ENCODE data around the gene METTL23.
"Not testable (repeated sequence)": the region's sequence is repeated elsewhere in the genome, so short reads cannot be mapped to it uniquely, and the experiment has no call there.

Gene METTL23

GRCh38 chr17:76737676-76738467 is 11.2 kb downstream of the METTL23 start, which contains the start of gene MFSD11:
Gene MFSD11, plus strand, starts transcription at chr17:76738119. Its CDS starts 234 bp downstream, at chr17:76738353.
- peak within 1 kb of the TSS; percentile 99 for H3K27ac ChIP-seq (ENCODE audit: low read depth, low read length, severe bottlenecking)
- H3K36me3 ChIP-seq (ENCODE audit: control insufficient read depth, insufficient read depth, low read length): peaks cover 46% of the 10 kb centered on the region
- peaks cover 7% of the 10 kb centered on the region for H3K4me1 ChIP-seq (ENCODE audit: control insufficient read depth, insufficient read depth, low read length, poor library complexity, severe bottlenecking)
- H3K9me3 ChIP-seq (ENCODE audit: control insufficient read depth, low read length): no peaks in the 10 kb centered on the region
- H3K4me3 ChIP-seq (ENCODE audit: extremely low read depth, insufficient read depth, low read length, poor library complexity, severe bottlenecking): peak within 1 kb of the TSS; percentile 89
- 0% methylated on average over 47 to 54 of the region's 57 CpGs for WGBS, 2 experiments (ENCODE audit: insufficient coverage in 2 of 2)

DNA sequence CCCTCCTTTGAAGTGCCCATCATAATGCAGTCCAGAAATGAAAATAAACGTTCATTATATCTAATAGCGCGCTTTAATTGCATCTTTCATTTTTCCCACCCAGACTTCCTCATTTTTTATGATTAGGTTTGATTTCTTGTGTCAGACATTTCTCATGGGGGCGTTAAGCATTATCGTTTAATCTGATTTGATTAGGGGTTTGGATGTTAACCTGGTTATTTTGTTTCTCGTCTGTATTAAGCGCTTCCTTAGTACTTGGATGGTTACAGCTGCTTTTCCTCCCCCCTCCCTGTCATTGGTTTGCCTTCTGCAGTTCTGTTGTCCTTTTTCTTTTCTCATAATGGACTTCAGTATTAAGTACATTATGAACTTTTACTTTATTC is 11.8 kb downstream of the METTL23 start:
- Histone ChIP-seq H3K27ac (ENCODE audit: low read depth, low read length, severe bottlenecking) (peak overlapping the region; percentile 99), H3K9me3 (ENCODE audit: control insufficient read depth, low read length) (no peaks in the 10 kb centered on the region), H3K4me1 (ENCODE audit: control insufficient read depth, insufficient read depth, low read length, poor library complexity, severe bottlenecking) (peaks cover 3% of the 10 kb centered on the region), H3K4me3 (ENCODE audit: extremely low read depth, insufficient read depth, low read length, poor library complexity, severe bottlenecking) (peak overlapping the region; percentile 89), H3K36me3 (ENCODE audit: control insufficient read depth, insufficient read depth, low read length) (peaks cover 46% of the 10 kb centered on the region)
- no CpG with 5 or more reads among the region's 7 CpGs for WGBS, 2 experiments (ENCODE audit: insufficient coverage in 2 of 2)

DNA sequence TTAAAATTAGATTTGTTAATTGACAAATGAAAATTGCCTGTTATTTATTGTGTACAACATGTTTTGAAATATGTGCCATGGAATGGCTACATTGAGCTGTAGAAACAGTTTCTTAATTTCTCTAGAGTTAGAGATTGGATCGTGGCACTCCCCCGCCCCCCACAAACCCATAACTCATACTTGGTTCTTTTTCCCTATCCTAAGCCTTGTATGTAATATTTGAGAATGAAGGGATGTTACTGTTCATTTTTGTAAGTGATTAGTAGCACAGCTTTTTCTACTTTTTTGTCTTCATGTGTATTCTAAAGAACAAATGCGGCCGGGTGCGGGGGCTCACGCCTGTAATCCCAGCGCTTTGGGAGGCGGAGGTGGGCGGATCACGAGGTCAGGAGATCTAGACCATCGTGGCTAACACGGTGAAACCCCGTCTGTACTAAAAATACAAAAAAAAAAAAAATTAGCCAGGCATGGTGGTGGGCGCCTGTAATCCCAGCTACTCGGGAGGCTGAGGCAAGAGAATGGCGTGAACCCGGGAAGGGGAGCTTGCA is 13.0 kb downstream of the METTL23 start:
- H3K9me3 ChIP-seq (ENCODE audit: control insufficient read depth, low read length): not testable (repeated sequence)
- peaks cover 45% of the 10 kb centered on the region for H3K36me3 ChIP-seq (ENCODE audit: control insufficient read depth, insufficient read depth, low read length)
- 93 to 98% methylated on average over 13 to 15 of the region's 17 CpGs for WGBS, 2 experiments (ENCODE audit: insufficient coverage in 2 of 2)

DNA sequence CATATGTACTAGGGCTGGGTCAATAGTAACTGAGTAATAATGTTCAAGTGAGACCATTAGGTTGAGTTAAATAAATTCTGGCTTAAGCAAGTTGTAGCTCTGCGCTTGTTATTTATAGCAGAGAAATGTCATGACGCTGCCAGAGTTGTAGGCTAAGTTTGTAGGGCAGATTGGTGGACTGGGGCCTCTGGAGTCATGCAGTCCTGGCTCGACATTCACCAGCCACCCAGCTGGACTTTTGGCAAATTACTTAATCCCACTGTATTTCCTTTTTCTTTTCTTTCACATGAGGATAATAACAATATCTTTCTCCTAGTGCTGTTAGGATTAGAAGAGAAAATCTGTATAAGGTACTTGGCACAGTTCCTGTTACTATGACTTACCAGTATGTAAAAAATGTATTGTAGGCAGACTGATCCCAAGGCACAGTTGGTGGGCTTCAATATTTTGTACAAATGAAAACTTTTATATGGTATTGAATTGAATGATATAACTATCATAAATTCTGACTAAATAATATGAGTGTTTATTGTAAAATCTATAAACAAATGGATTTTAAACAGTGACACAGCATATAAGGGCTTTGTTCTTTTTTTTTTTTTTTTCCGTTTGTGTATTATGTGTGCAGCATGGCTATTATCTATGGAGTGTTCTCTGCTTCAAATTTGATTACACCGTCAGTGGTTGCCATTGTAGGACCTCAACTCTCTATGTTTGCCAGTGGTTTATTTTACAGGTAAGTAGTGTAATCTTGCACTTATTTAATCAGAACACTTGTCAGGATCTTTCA is 13.9 kb downstream of the METTL23 start:
- H3K36me3 ChIP-seq (ENCODE audit: control insufficient read depth, insufficient read depth, low read length): peaks cover 45% of the 10 kb centered on the region
- no peak overlapping the region for H3K27ac ChIP-seq (ENCODE audit: low read depth, low read length, severe bottlenecking)
- H3K9me3 ChIP-seq (ENCODE audit: control insufficient read depth, low read length): peaks cover 5% of the 10 kb centered on the region
- H3K4me3 ChIP-seq (ENCODE audit: extremely low read depth, insufficient read depth, low read length, poor library complexity, severe bottlenecking): no peak overlapping the region
- H3K4me1 ChIP-seq (ENCODE audit: control insufficient read depth, insufficient read depth, low read length, poor library complexity, severe bottlenecking): no peaks in the 10 kb centered on the region
- 90 to 100% methylated on average over 1 of the region's 5 CpGs for WGBS, 2 experiments (ENCODE audit: insufficient coverage in 2 of 2)

More for the DNA sequence above, 13.0 kb downstream of the METTL23 start:
- not testable (repeated sequence) for H3K4me3 ChIP-seq (ENCODE audit: extremely low read depth, insufficient read depth, low read length, poor library complexity, severe bottlenecking); H3K27ac ChIP-seq (ENCODE audit: low read depth, low read length, severe bottlenecking); H3K4me1 ChIP-seq (ENCODE audit: control insufficient read depth, insufficient read depth, low read length, poor library complexity, severe bottlenecking)

DNA sequence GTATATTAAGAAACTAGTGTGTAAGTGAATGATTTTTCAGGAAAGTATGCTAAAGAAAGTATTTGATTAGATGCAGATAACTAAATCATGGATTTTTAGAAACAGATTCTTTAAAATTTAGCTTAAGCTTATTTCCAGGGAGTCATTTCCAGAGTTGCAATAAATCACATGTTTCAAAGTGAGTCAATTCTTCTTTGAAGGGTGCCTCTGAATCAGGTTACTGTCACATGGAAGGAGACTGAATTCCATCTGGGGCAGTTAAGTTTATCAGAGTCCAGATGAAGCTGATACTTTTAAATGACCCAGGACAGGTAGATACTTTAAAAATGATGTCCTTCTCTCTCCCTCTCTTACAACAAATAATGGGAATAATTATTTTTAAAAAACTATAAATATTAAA is 16.3 kb downstream of the METTL23 start:
- Histone ChIP-seq H3K4me3 (ENCODE audit: extremely low read depth, insufficient read depth, low read length, poor library complexity, severe bottlenecking) (no peak overlapping the region), H3K36me3 (ENCODE audit: control insufficient read depth, insufficient read depth, low read length) (peaks cover 58% of the 10 kb centered on the region), H3K27ac (ENCODE audit: low read depth, low read length, severe bottlenecking) (no peak overlapping the region), H3K4me1 (ENCODE audit: control insufficient read depth, insufficient read depth, low read length, poor library complexity, severe bottlenecking) (peaks cover 6% of the 10 kb centered on the region), H3K9me3 (ENCODE audit: control insufficient read depth, low read length) (peaks cover 12% of the 10 kb centered on the region)

GRCh38 chr17:76744747-76745146 is 18.1 kb downstream of the METTL23 start:
- H3K9me3 ChIP-seq (ENCODE audit: control insufficient read depth, low read length): peaks cover 12% of the 10 kb centered on the region
- H3K36me3 ChIP-seq (ENCODE audit: control insufficient read depth, insufficient read depth, low read length): peaks cover 66% of the 10 kb centered on the region
- no CpG with 5 or more reads among the region's 2 CpGs for WGBS, 2 experiments (ENCODE audit: insufficient coverage in 2 of 2)

DNA sequence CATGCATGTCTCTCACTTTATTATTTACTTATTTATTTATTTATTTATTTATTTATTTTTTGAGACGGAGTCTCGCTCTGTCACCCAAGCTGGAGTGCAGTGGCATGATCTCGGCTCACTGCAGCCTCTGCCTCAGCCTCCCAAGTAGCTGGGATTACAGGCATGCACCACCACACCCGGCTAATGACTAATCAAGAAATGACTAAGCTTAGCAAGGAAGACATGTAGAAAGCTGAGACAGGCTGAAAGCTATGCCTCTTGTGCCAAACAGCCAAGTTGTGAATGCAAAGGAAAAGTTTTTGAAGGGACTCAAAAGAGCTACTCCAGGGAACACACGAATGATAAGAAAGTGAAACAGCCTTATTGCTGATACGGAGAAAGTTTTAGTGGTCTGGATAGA is 19.1 kb downstream of the METTL23 start:
- peaks cover 12% of the 10 kb centered on the region for H3K9me3 ChIP-seq (ENCODE audit: control insufficient read depth, low read length)
- not testable (repeated sequence) for H3K27ac ChIP-seq (ENCODE audit: low read depth, low read length, severe bottlenecking); H3K4me3 ChIP-seq (ENCODE audit: extremely low read depth, insufficient read depth, low read length, poor library complexity, severe bottlenecking); H3K4me1 ChIP-seq (ENCODE audit: control insufficient read depth, insufficient read depth, low read length, poor library complexity, severe bottlenecking)
- 87 to 100% methylated on average over 1 to 3 of the region's 6 CpGs for WGBS, 2 experiments (ENCODE audit: insufficient coverage in 2 of 2)
- H3K36me3 ChIP-seq (ENCODE audit: control insufficient read depth, insufficient read depth, low read length): peaks cover 71% of the 10 kb centered on the region

More at GRCh38 chr17:76744747-76745146, 18.1 kb downstream of the METTL23 start:
- Histone ChIP-seq H3K4me3 (ENCODE audit: extremely low read depth, insufficient read depth, low read length, poor library complexity, severe bottlenecking) (no peak overlapping the region), H3K4me1 (ENCODE audit: control insufficient read depth, insufficient read depth, low read length, poor library complexity, severe bottlenecking) (peaks cover 6% of the 10 kb centered on the region), H3K27ac (ENCODE audit: low read depth, low read length, severe bottlenecking) (no peak overlapping the region)

- Histone ChIP-seq H3K9me3 (ENCODE audit: control insufficient read depth, low read length) (peaks cover 12% of the 10 kb centered on the region), H3K4me1 (ENCODE audit: control insufficient read depth, insufficient read depth, low read length, poor library complexity, severe bottlenecking) (peaks cover 6% of the 10 kb centered on the region), H3K27ac (ENCODE audit: low read depth, low read length, severe bottlenecking) (peak overlapping the region; percentile 62), H3K36me3 (ENCODE audit: control insufficient read depth, insufficient read depth, low read length) (peaks cover 70% of the 10 kb centered on the region), H3K4me3 (ENCODE audit: extremely low read depth, insufficient read depth, low read length, poor library complexity, severe bottlenecking) (no peak overlapping the region)
- 87 to 89% methylated on average over 6 to 8 of the region's 9 CpGs for WGBS, 2 experiments (ENCODE audit: insufficient coverage in 2 of 2)
These were observed 21.2 kb downstream of the METTL23 start for GRCh38 chr17:76747716-76748363.

- peaks cover 12% of the 10 kb centered on the region for H3K9me3 ChIP-seq (ENCODE audit: control insufficient read depth, low read length)
- H3K4me1 ChIP-seq (ENCODE audit: control insufficient read depth, insufficient read depth, low read length, poor library complexity, severe bottlenecking): peaks cover 6% of the 10 kb centered on the region
- 83 to 100% methylated on average over 1 of the region's 1 CpG for WGBS, 2 experiments (ENCODE audit: insufficient coverage in 2 of 2)
- H3K36me3 ChIP-seq (ENCODE audit: control insufficient read depth, insufficient read depth, low read length): peaks cover 67% of the 10 kb centered on the region
- no peak overlapping the region for H3K27ac ChIP-seq (ENCODE audit: low read depth, low read length, severe bottlenecking)
- H3K4me3 ChIP-seq (ENCODE audit: extremely low read depth, insufficient read depth, low read length, poor library complexity, severe bottlenecking): no peak overlapping the region
These were observed 22.0 kb downstream of the METTL23 start for GRCh38 chr17:76748657-76749056.

DNA sequence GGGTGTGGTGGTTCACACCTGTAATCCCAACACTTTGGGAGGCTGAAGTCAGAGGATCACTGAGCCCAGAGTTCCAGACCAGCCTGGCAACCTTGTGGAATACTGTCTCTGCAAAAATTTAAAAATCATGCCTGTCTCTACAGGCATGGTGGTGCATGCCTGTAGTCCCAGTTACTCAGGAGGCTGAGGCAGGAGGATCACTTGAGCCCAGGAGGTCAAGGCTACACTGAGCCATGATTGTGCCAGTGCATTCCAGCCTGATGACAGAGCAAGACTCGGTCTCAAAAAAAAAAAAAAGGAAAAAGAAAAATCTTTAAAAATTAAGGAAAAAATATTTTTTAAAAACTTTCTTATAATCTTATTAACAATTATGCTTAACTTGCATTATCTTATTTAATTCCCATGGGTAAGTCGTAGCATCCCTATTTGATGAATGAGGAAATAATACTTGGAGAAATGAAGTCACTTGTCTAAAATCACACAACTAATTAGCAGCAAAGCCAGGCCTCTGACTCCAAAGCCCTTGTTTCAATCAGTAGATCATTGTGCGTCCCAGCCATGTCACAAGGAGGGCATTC is 24.9 kb downstream of the METTL23 start:
- H3K27ac ChIP-seq (ENCODE audit: low read depth, low read length, severe bottlenecking): no peak overlapping the region
- WGBS, 2 experiments (ENCODE audit: insufficient coverage in 2 of 2): no CpG with 5 or more reads among the region's 3 CpGs
- peaks cover 60% of the 10 kb centered on the region for H3K36me3 ChIP-seq (ENCODE audit: control insufficient read depth, insufficient read depth, low read length)
- H3K4me3 ChIP-seq (ENCODE audit: extremely low read depth, insufficient read depth, low read length, poor library complexity, severe bottlenecking): no peak overlapping the region
- peaks cover 6% of the 10 kb centered on the region for H3K4me1 ChIP-seq (ENCODE audit: control insufficient read depth, insufficient read depth, low read length, poor library complexity, severe bottlenecking)
- H3K9me3 ChIP-seq (ENCODE audit: control insufficient read depth, low read length): peaks cover 2% of the 10 kb centered on the region
